Skeletal muscle satellite cell (primary cell): ENCODE results near the gene GLT8D1.
"Not testable (repeated sequence)": the region's sequence is repeated elsewhere in the genome, so short reads cannot be mapped to it uniquely, and the experiment has no call there.

Source experiments
- H3K27me3 ChIP-seq: 2 replicates; pipeline ENCODE4 v1.7.0; 2013; ENCODE audit warnings: low read length; ENCODE audit not compliant: control insufficient read depth, insufficient read depth
- H3K36me3 ChIP-seq: 2 replicates; pipeline ENCODE4 v1.7.0; 2013; ENCODE audit warnings: mild to moderate bottlenecking, control low read depth, low read length; ENCODE audit not compliant: insufficient read depth
- H3K4me1 ChIP-seq: 2 replicates; pipeline ENCODE4 v1.7.0; 2013; ENCODE audit warnings: low read length; ENCODE audit not compliant: control insufficient read depth, insufficient read depth
- H3K4me2 ChIP-seq: 2 replicates; pipeline ENCODE4 v1.7.0; 2013; ENCODE audit warnings: mild to moderate bottlenecking, low read length
- H3K4me3 ChIP-seq: 2 replicates; pipeline ENCODE4 v1.7.0; 2013; ENCODE audit warnings: low read length
- H3K9ac ChIP-seq: 2 replicates; pipeline ENCODE4 v1.7.0; 2013; ENCODE audit warnings: mild to moderate bottlenecking, low read depth, low read length, moderate library complexity
- H3K9me3 ChIP-seq: replicated peaks from 2 replicates; pipeline ENCODE4 v1.7.0; 2013; ENCODE audit warnings: mild to moderate bottlenecking, control low read depth, low read length

The GLT8D1 gene

GRCh38 chr3:52728753-52729152 lies 23.2 kb upstream of the GLT8D1 start:
- H3K9ac ChIP-seq, H3K4me3 ChIP-seq, H3K4me2 ChIP-seq, H3K9me3 ChIP-seq, H3K27me3 ChIP-seq, H3K4me1 ChIP-seq: not testable (repeated sequence)
- H3K36me3 ChIP-seq = peaks cover 21% of the 10 kb centered on the region

- Histone ChIP-seq H3K4me1 (no peaks in the 10 kb centered on the region), H3K36me3 (peaks cover 3% of the 10 kb centered on the region), H3K4me2 (no peak overlapping the region), H3K27me3 (no peaks in the 10 kb centered on the region), H3K9ac (no peak overlapping the region), H3K9me3 (no peaks in the 10 kb centered on the region), H3K4me3 (no peak overlapping the region)
Observed at GRCh38 chr3:52724511-52724910, 18.9 kb upstream of the GLT8D1 start.

- no peak overlapping the region for H3K9ac ChIP-seq
- H3K9me3 ChIP-seq = no peaks in the 10 kb centered on the region
- H3K4me2 ChIP-seq = no peak overlapping the region
- H3K36me3 ChIP-seq = peaks cover 6% of the 10 kb centered on the region
- no peak overlapping the region for H3K4me3 ChIP-seq
- no peaks in the 10 kb centered on the region for H3K4me1 ChIP-seq
- no peaks in the 10 kb centered on the region for H3K27me3 ChIP-seq
Observed at GRCh38 chr3:52723935-52724334, 18.3 kb upstream of the GLT8D1 start.

GRCh38 chr3:52722491-52722890 lies 16.9 kb upstream of the GLT8D1 start:
- Histone ChIP-seq H3K27me3 (no peaks in the 10 kb centered on the region), H3K9me3 (no peaks in the 10 kb centered on the region), H3K4me1 (no peaks in the 10 kb centered on the region), H3K4me2 (no peak overlapping the region), H3K36me3 (peaks cover 4% of the 10 kb centered on the region), H3K4me3 (no peak overlapping the region), H3K9ac (no peak overlapping the region)

- Histone ChIP-seq H3K4me2 (no peak overlapping the region), H3K4me3 (no peak overlapping the region), H3K9ac (no peak overlapping the region), H3K4me1 (no peaks in the 10 kb centered on the region), H3K36me3 (peaks cover 7% of the 10 kb centered on the region), H3K27me3 (no peaks in the 10 kb centered on the region), H3K9me3 (no peaks in the 10 kb centered on the region)
Observed at GRCh38 chr3:52721730-52722008, 16.1 kb upstream of the GLT8D1 start.

- H3K4me3 ChIP-seq = no peak overlapping the region
- no peaks in the 10 kb centered on the region for H3K4me1 ChIP-seq
- peaks cover 7% of the 10 kb centered on the region for H3K36me3 ChIP-seq
- H3K9ac ChIP-seq = no peak overlapping the region
- H3K9me3 ChIP-seq = no peaks in the 10 kb centered on the region
- H3K27me3 ChIP-seq = no peaks in the 10 kb centered on the region
- no peak overlapping the region for H3K4me2 ChIP-seq
Observed at GRCh38 chr3:52721002-52721729, 15.6 kb upstream of the GLT8D1 start.

GRCh38 chr3:52719618-52720017 lies 14.0 kb upstream of the GLT8D1 start:
- Histone ChIP-seq H3K9me3 (no peaks in the 10 kb centered on the region), H3K4me2 (no peak overlapping the region), H3K36me3 (peaks cover 7% of the 10 kb centered on the region), H3K4me1 (no peaks in the 10 kb centered on the region), H3K4me3 (no peak overlapping the region), H3K9ac (no peak overlapping the region), H3K27me3 (no peaks in the 10 kb centered on the region)

GRCh38 chr3:52715714-52716305 lies 10.2 kb upstream of the GLT8D1 start:
- Histone ChIP-seq H3K4me2 (no peak overlapping the region), H3K36me3 (peaks cover 7% of the 10 kb centered on the region), H3K4me1 (no peaks in the 10 kb centered on the region), H3K9ac (no peak overlapping the region), H3K27me3 (no peaks in the 10 kb centered on the region), H3K4me3 (no peak overlapping the region), H3K9me3 (no peaks in the 10 kb centered on the region)

- Histone ChIP-seq H3K36me3 (peaks cover 7% of the 10 kb centered on the region), H3K4me2 (no peak overlapping the region), H3K4me3 (no peak overlapping the region), H3K9me3 (no peaks in the 10 kb centered on the region), H3K27me3 (no peaks in the 10 kb centered on the region), H3K4me1 (no peaks in the 10 kb centered on the region), H3K9ac (no peak overlapping the region)
Observed at GRCh38 chr3:52714335-52715302, 9.0 kb upstream of the GLT8D1 start.

- H3K9ac ChIP-seq = no peak overlapping the region
- peaks cover 14% of the 10 kb centered on the region for H3K36me3 ChIP-seq
- H3K4me1 ChIP-seq = peaks cover 2% of the 10 kb centered on the region
- no peaks in the 10 kb centered on the region for H3K27me3 ChIP-seq
- H3K4me2 ChIP-seq = no peak overlapping the region
- H3K4me3 ChIP-seq = no peak overlapping the region
- no peaks in the 10 kb centered on the region for H3K9me3 ChIP-seq
Observed at GRCh38 chr3:52712291-52713212, 7.0 kb upstream of the GLT8D1 start.

- Histone ChIP-seq H3K4me2 (no peak overlapping the region), H3K36me3 (peaks cover 12% of the 10 kb centered on the region), H3K27me3 (no peaks in the 10 kb centered on the region), H3K4me1 (peaks cover 8% of the 10 kb centered on the region), H3K9me3 (no peaks in the 10 kb centered on the region), H3K4me3 (no peak overlapping the region), H3K9ac (no peak overlapping the region)
Observed at GRCh38 chr3:52710512-52710911, 4.9 kb upstream of the GLT8D1 start.
